ENCODE measurements around the gene XPO5.

DNA sequence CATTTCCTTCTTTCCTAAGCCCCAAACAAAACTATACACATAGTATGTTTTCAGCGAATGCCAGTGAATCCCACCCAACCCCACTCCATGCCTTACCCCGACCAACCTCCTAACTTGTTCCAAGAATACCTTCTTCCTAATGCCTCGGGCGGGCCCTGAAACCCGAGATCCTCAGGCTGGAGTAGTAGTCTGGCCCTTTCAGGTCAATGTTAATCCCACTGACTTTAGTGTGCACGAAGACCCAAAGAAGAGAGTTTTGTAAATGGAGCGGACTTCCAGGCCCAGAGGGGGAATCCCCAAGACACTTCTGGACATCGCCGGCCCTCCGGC, 59.5 kb downstream of the XPO5 start:
- TF ChIP-seq EZH2 (IDR thresholded peaks at IDR 0.05; ENCODE audit: insufficient read depth, low read length) (no peak), CTCF (IDR thresholded peaks at IDR 0.05; ENCODE audit: insufficient read depth, low read depth, low read length) (no peak)
